CD4-positive, CD25-positive, alpha-beta regulatory T cell (primary cell): ENCODE results near the gene INPPL1. TPM values are rescaled to one million over a fixed set of nuclear protein-coding genes. Genes with fewer than 3 reads are reported as not detected.

ENCODE experiments used
- ATAC-seq, 2 donors: fragments of 150-1000 bp; cut with Tn5 transposase; one replicate each; pipeline ENCODE4 v1.10.0; 2021; ENCODE audit warnings: low read depth in 2 of 2, moderate number of reproducible peaks in 2 of 2, moderate library complexity in 1 of 2
- DNase-seq, 3 donors: peaks; one replicate each; pipeline versions ENCODE4 v3.0.0 to v3.0.0-alpha.2; 2012 to 2022; ENCODE audit warnings: mixed read lengths in 1 of 3
- H3K27ac ChIP-seq: one replicate; pipeline ENCODE4 v1.7.0; 2013; ENCODE audit warnings: mild to moderate bottlenecking, low read length; ENCODE audit not compliant: insufficient read depth, poor library complexity, severe bottlenecking
- H3K27me3 ChIP-seq: one replicate; pipeline ENCODE4 v1.7.0; 2013; ENCODE audit warnings: low read length; ENCODE audit not compliant: control insufficient read depth, insufficient read depth
- H3K36me3 ChIP-seq: one replicate; pipeline ENCODE4 v1.7.0; 2013; ENCODE audit warnings: mild to moderate bottlenecking, low read length, moderate library complexity; ENCODE audit not compliant: control insufficient read depth, insufficient read depth
- H3K4me1 ChIP-seq: 2 replicates; pipeline ENCODE4 v1.7.0; 2013; ENCODE audit warnings: mild to moderate bottlenecking, low read length; ENCODE audit not compliant: insufficient read depth, control insufficient read depth, poor library complexity, severe bottlenecking
- H3K4me3 ChIP-seq: one replicate; pipeline ENCODE4 v1.7.0; 2013; ENCODE audit warnings: low read depth, mild to moderate bottlenecking, low read length, moderate library complexity
- H3K9me3 ChIP-seq, 2 experiments: 1 replicate in 1 of 2; 2 replicates in 1 of 2; pipeline ENCODE4 v1.7.0; 2013; ENCODE audit warnings: low read length in 2 of 2, mild to moderate bottlenecking in 1 of 2, moderate library complexity in 1 of 2; ENCODE audit not compliant: control insufficient read depth in 2 of 2
- H3K27ac Mint-ChIP-seq, 3 donors: one replicate each; pipeline ENCODE4 v1.8.0; 2020 to 2022; ENCODE audit warnings: mild to moderate bottlenecking in 3 of 3, mixed read lengths in 3 of 3, moderate library complexity in 2 of 3
- H3K27me3 Mint-ChIP-seq: one replicate; pipeline ENCODE4 v1.8.0; 2022; ENCODE audit warnings: mild to moderate bottlenecking, mixed read lengths
- H3K36me3 Mint-ChIP-seq: one replicate; pipeline ENCODE4 v1.8.0; 2020; ENCODE audit warnings: mixed read lengths
- H3K4me1 Mint-ChIP-seq, 4 donors: one replicate each; pipeline ENCODE4 v1.8.0; 2020 to 2022; ENCODE audit warnings: mixed read lengths in 4 of 4, mild to moderate bottlenecking in 1 of 4
- H3K4me3 Mint-ChIP-seq, 4 donors: one replicate each; pipeline ENCODE4 v1.8.0; 2020 to 2022; ENCODE audit warnings: mild to moderate bottlenecking in 4 of 4, mixed read lengths in 4 of 4, moderate library complexity in 3 of 4
- H3K9me3 Mint-ChIP-seq, 7 donors: one replicate each; pipeline ENCODE4 v1.8.0; 2020 to 2022; ENCODE audit warnings: mixed read lengths in 7 of 7, mild to moderate bottlenecking in 3 of 7, moderate library complexity in 2 of 7
- polyA plus RNA-seq, 4 donors: library from polyadenylated mRNA; unstranded; fragments of 300-500 nt; fragmentation: Illumina TruSeq; gene quantifications; one replicate each; pipeline ENCODE4 v1.2.3, GENCODE V29; 2021
- total RNA-seq: library from RNA; stranded (reverse); gene quantifications from one replicate; pipeline ENCODE4 v1.2.3, GENCODE V29; 2022

INPPL1 gene
- total and polyA plus RNA-seq, 5 donors from 2014 or later: 3.6 to 101 (median 4.3) TPM

- Histone ChIP-seq H3K9me3 (no peaks in the 10 kb centered on the region), H3K4me1 (peaks cover 24% of the 10 kb centered on the region), H3K36me3 (no peaks in the 10 kb centered on the region), H3K27me3 (peaks cover 6% of the 10 kb centered on the region), H3K27ac (no peak overlapping the region), H3K4me3 (no peak overlapping the region)
- DNase-seq (no peak), ATAC-seq (no peak)
- Mint-ChIP-seq H3K27ac (peak overlapping the region; percentile 50 to 60 (median 55)), H3K36me3 (no peaks in the 10 kb centered on the region), H3K4me1 (peaks cover 3 to 22% (median 16%) of the 10 kb centered on the region in 4 donors), H3K9me3 (peaks cover 0 to 2% (median 0%) of the 10 kb centered on the region in 7 donors), H3K27me3 (peaks cover 28% of the 10 kb centered on the region), H3K4me3 (peak overlapping the region in 2 of 4 donors; percentile 62 to 86)
Measured at GRCh38 chr11:72220696-72221363, 3.7 kb upstream of the INPPL1 start.

GRCh38 chr11:72221386-72222075, 3.0 kb upstream of the INPPL1 start:
- H3K4me1 ChIP-seq: peaks cover 27% of the 10 kb centered on the region
- Mint-ChIP-seq H3K4me3 (peak overlapping the region in 1 of 4 donors; percentile 86), H3K36me3 (no peaks in the 10 kb centered on the region), H3K9me3 (peaks cover 0 to 2% (median 0%) of the 10 kb centered on the region in 7 donors), H3K27ac (peak overlapping the region in 2 of 3 donors; percentile 55 to 85), H3K27me3 (peaks cover 25% of the 10 kb centered on the region), H3K4me1 (peaks cover 3 to 29% (median 20%) of the 10 kb centered on the region in 4 donors)
- no peak overlapping the region for H3K27ac ChIP-seq
- peaks cover 6% of the 10 kb centered on the region for H3K27me3 ChIP-seq
- H3K9me3 ChIP-seq: no peaks in the 10 kb centered on the region
- no peaks in the 10 kb centered on the region for H3K36me3 ChIP-seq
- no peak overlapping the region for H3K4me3 ChIP-seq
- DNase-seq: no peak
- ATAC-seq: no peak

- Mint-ChIP-seq H3K27me3 (peaks cover 18% of the 10 kb centered on the region), H3K4me3 (peak overlapping the region; percentile 93 to 100 (median 94)), H3K9me3 (peaks cover 0 to 2% (median 0%) of the 10 kb centered on the region in 7 donors), H3K36me3 (no peaks in the 10 kb centered on the region), H3K4me1 (peaks cover 3 to 34% (median 22%) of the 10 kb centered on the region in 4 donors), H3K27ac (peak overlapping the region; percentile 63 to 94 (median 85))
- Histone ChIP-seq H3K36me3 (no peaks in the 10 kb centered on the region), H3K27ac (peak overlapping the region; percentile 86), H3K4me1 (peaks cover 27% of the 10 kb centered on the region), H3K9me3 (no peaks in the 10 kb centered on the region), H3K4me3 (peak overlapping the region; percentile 76), H3K27me3 (peaks cover 4% of the 10 kb centered on the region)
- no peak for ATAC-seq
- DNase-seq: no peak
Measured at GRCh38 chr11:72222106-72222891, 2.3 kb upstream of the INPPL1 start.

GRCh38 chr11:72222907-72223614, 1.5 kb upstream of the INPPL1 start:
- H3K27me3 Mint-ChIP-seq: peaks cover 14% of the 10 kb centered on the region
- peak overlapping the region; percentile 76 for H3K4me3 ChIP-seq

GRCh38 chr11:72223615-72224563, 678 bp upstream of the INPPL1 start:
- Mint-ChIP-seq H3K27me3 (peaks cover 7% of the 10 kb centered on the region), H3K9me3 (no peaks in the 10 kb centered on the region), H3K4me3 (peak overlapping the region; percentile 95 to 100 (median 96)), H3K27ac (peak overlapping the region; percentile 92 to 97 (median 94)), H3K36me3 (no peaks in the 10 kb centered on the region), H3K4me1 (peaks cover 3 to 34% (median 21%) of the 10 kb centered on the region in 4 donors)
- peak; percentile 33 to 37 for ATAC-seq
- peaks cover 27% of the 10 kb centered on the region for H3K4me1 ChIP-seq
- no peaks in the 10 kb centered on the region for H3K27me3 ChIP-seq
- H3K27ac ChIP-seq: peak overlapping the region; percentile 86
- peak; percentile 36 to 63 (median 48) for DNase-seq
- H3K4me3 ChIP-seq: peak overlapping the region; percentile 78
- H3K36me3 ChIP-seq: peaks cover 6% of the 10 kb centered on the region
- no peaks in the 10 kb centered on the region for H3K9me3 ChIP-seq

More at GRCh38 chr11:72222907-72223614, 1.5 kb upstream of the INPPL1 start:
- Mint-ChIP-seq H3K36me3 (no peaks in the 10 kb centered on the region), H3K9me3 (no peaks in the 10 kb centered on the region), H3K27ac (peak overlapping the region; percentile 83 to 94 (median 85)), H3K4me1 (peaks cover 3 to 34% (median 21%) of the 10 kb centered on the region in 4 donors), H3K4me3 (peak overlapping the region; percentile 93 to 100 (median 94))
- Histone ChIP-seq H3K9me3 (no peaks in the 10 kb centered on the region), H3K27ac (peak overlapping the region; percentile 86), H3K36me3 (no peaks in the 10 kb centered on the region), H3K27me3 (peaks cover under 1% of the 10 kb centered on the region), H3K4me1 (peaks cover 27% of the 10 kb centered on the region)
- peak; percentile 83 to 84 for ATAC-seq
- DNase-seq: peak; percentile 92 to 98 (median 92)

- peak overlapping the region; percentile 89 to 98 (median 94) for H3K4me3 Mint-ChIP-seq
- DNase-seq: peak in 2 of 3 donors; percentile 28 to 47
Measured at GRCh38 chr11:72225411-72225951, 914 bp downstream of the INPPL1 start.

More at GRCh38 chr11:72225411-72225951, 914 bp downstream of the INPPL1 start:
- no peaks in the 10 kb centered on the region for H3K27me3 ChIP-seq
- peak overlapping the region; percentile 86 for H3K27ac ChIP-seq
- peaks cover 19% of the 10 kb centered on the region for H3K36me3 ChIP-seq
- Mint-ChIP-seq H3K36me3 (peaks cover 3% of the 10 kb centered on the region), H3K9me3 (no peaks in the 10 kb centered on the region), H3K4me1 (peaks cover 3 to 35% (median 22%) of the 10 kb centered on the region in 4 donors), H3K27me3 (no peaks in the 10 kb centered on the region), H3K27ac (peak overlapping the region; percentile 59 to 99 (median 97))
- H3K4me1 ChIP-seq: peaks cover 27% of the 10 kb centered on the region
- no peak for ATAC-seq
- no peaks in the 10 kb centered on the region for H3K9me3 ChIP-seq
- H3K4me3 ChIP-seq: peak overlapping the region; percentile 78
